Muscle of leg (tissue), 11 donors: ENCODE data around the gene MGST3. TPM values are rescaled to one million over a fixed set of nuclear protein-coding genes. Genes with fewer than 3 reads are reported as not detected.
"Not testable (repeated sequence)": the region's sequence is repeated elsewhere in the genome, so short reads cannot be mapped to it uniquely, and the experiment has no call there.

Source experiments
- DNase-seq: peaks from one replicate; pipeline ENCODE4 v3.0.0; 2013
- H3K27ac ChIP-seq: one replicate; pipeline ENCODE4 v1.5.1; 2013; ENCODE audit warnings: mild to moderate bottlenecking, low read length, control low read depth
- H3K27me3 ChIP-seq: one replicate; pipeline ENCODE4 v1.6.1; 2013; ENCODE audit warnings: low read length; ENCODE audit not compliant: control insufficient read depth, insufficient read depth
- H3K36me3 ChIP-seq: one replicate; pipeline ENCODE4 v1.6.1; 2013; ENCODE audit warnings: low read length; ENCODE audit not compliant: control insufficient read depth, insufficient read depth
- H3K4me1 ChIP-seq: one replicate; pipeline ENCODE4 v1.6.1; 2013; ENCODE audit warnings: low read length; ENCODE audit not compliant: control insufficient read depth, insufficient read depth
- H3K4me3 ChIP-seq: one replicate; pipeline ENCODE4 v1.5.1; 2013; ENCODE audit warnings: low read length, control low read depth
- H3K9me3 ChIP-seq: replicated peaks from 2 replicates; pipeline ENCODE4 v1.6.1; 2013; ENCODE audit warnings: low read depth, low read length; ENCODE audit not compliant: control insufficient read depth
- WGBS: methylation state at CpG from one replicate; pipeline ENCODE4 v1.1.5; 2013; ENCODE audit warnings: missing lambda C conversion rate; ENCODE audit not compliant: insufficient coverage; 5-methylcytosine and 5-hydroxymethylcytosine counted together
- polyA plus RNA-seq, 8 donors: library from polyadenylated mRNA; unstranded; fragments of 120-200 nt; gene quantifications; one replicate each; pipeline versions ENCODE4 v1.2.1 to v1.2.3, GENCODE V29; 2013; ENCODE audit warnings: inconsistent platforms in 1 of 8, low replicate concordance in 1 of 8; ENCODE audit not compliant: insufficient read length in 8 of 8, insufficient read depth in 1 of 8
- total RNA-seq: library from RNA; stranded (reverse); fragments of 120-200 nt; gene quantifications from one replicate; pipeline ENCODE4 v1.2.4, GENCODE V29; 2013

The MGST3 gene
- total and polyA plus RNA-seq, 9 donors, result 133 to 194 (median 167) TPM

GRCh38 chr1:165648919-165649572, 18.0 kb downstream of the MGST3 start:
- Histone ChIP-seq H3K4me1 (no peaks in the 10 kb centered on the region), H3K9me3 (no peaks in the 10 kb centered on the region), H3K27ac (no peak overlapping the region), H3K36me3 (peaks cover 24% of the 10 kb centered on the region), H3K4me3 (no peak overlapping the region), H3K27me3 (no peaks in the 10 kb centered on the region)
- DNase-seq, result no peak
- WGBS, result 61% methylated on average over 3 of the region's 7 CpGs

- H3K27ac ChIP-seq, result no peak overlapping the region
These were observed 20.1 kb downstream of the MGST3 start for GRCh38 chr1:165650981-165651625.

GRCh38 chr1:165658766-165659580, 27.9 kb downstream of the MGST3 start:
- H3K4me3 ChIP-seq, H3K9me3 ChIP-seq, H3K27me3 ChIP-seq, H3K27ac ChIP-seq, H3K4me1 ChIP-seq, DNase-seq: not testable (repeated sequence)
- 100% methylated on average over 1 of the region's 9 CpGs for WGBS
- H3K36me3 ChIP-seq, result peaks cover 63% of the 10 kb centered on the region

More at GRCh38 chr1:165650981-165651625, 20.1 kb downstream of the MGST3 start:
- no peak for DNase-seq
- no peaks in the 10 kb centered on the region for H3K27me3 ChIP-seq
- H3K4me1 ChIP-seq, result no peaks in the 10 kb centered on the region
- no peaks in the 10 kb centered on the region for H3K9me3 ChIP-seq
- WGBS, result no CpG with 5 or more reads among the region's 9 CpGs
- H3K36me3 ChIP-seq, result peaks cover 38% of the 10 kb centered on the region
- H3K4me3 ChIP-seq, result no peak overlapping the region

GRCh38 chr1:165659581-165659895, 28.5 kb downstream of the MGST3 start:
- DNase-seq, result no peak
- H3K27me3 ChIP-seq, result no peaks in the 10 kb centered on the region
- no peak overlapping the region for H3K27ac ChIP-seq
- H3K9me3 ChIP-seq, result no peaks in the 10 kb centered on the region
- H3K4me3 ChIP-seq, result no peak overlapping the region
- H3K36me3 ChIP-seq, result peaks cover 61% of the 10 kb centered on the region
- 0% methylated on average over 1 of the region's 3 CpGs for WGBS
- H3K4me1 ChIP-seq, result no peaks in the 10 kb centered on the region

- H3K36me3 ChIP-seq, result peaks cover 58% of the 10 kb centered on the region
- WGBS, result 85% methylated on average over 2 of the region's 2 CpGs
- no peaks in the 10 kb centered on the region for H3K27me3 ChIP-seq
- H3K27ac ChIP-seq, result no peak overlapping the region
- H3K4me1 ChIP-seq, result no peaks in the 10 kb centered on the region
- no peak overlapping the region for H3K4me3 ChIP-seq
- no peak for DNase-seq
- no peaks in the 10 kb centered on the region for H3K9me3 ChIP-seq
These were observed 30.7 kb downstream of the MGST3 start for GRCh38 chr1:165661703-165662102.

GRCh38 chr1:165662186-165662585, 31.2 kb downstream of the MGST3 start:
- Histone ChIP-seq H3K27me3 (no peaks in the 10 kb centered on the region), H3K4me1 (no peaks in the 10 kb centered on the region), H3K4me3 (no peak overlapping the region), H3K36me3 (peaks cover 61% of the 10 kb centered on the region), H3K9me3 (no peaks in the 10 kb centered on the region), H3K27ac (no peak overlapping the region)
- no CpG with 5 or more reads among the region's 3 CpGs for WGBS
- DNase-seq, result no peak

GRCh38 chr1:165666152-165666825, 35.3 kb downstream of the MGST3 start:
- H3K27me3 ChIP-seq, result no peaks in the 10 kb centered on the region
- no CpG with 5 or more reads among the region's 5 CpGs for WGBS
- no peaks in the 10 kb centered on the region for H3K9me3 ChIP-seq
- no peak for DNase-seq
- H3K4me3 ChIP-seq, result no peak overlapping the region
- H3K4me1 ChIP-seq, result no peaks in the 10 kb centered on the region
- H3K36me3 ChIP-seq, result peaks cover 51% of the 10 kb centered on the region
- H3K27ac ChIP-seq, result no peak overlapping the region

GRCh38 chr1:165668184-165668583, 37.1 kb downstream of the MGST3 start:
- DNase-seq, result no peak
- Histone ChIP-seq H3K4me3 (no peak overlapping the region), H3K9me3 (no peaks in the 10 kb centered on the region), H3K4me1 (no peaks in the 10 kb centered on the region), H3K36me3 (peaks cover 42% of the 10 kb centered on the region), H3K27me3 (no peaks in the 10 kb centered on the region), H3K27ac (no peak overlapping the region)
- 92% methylated on average over 2 of the region's 3 CpGs for WGBS

- Histone ChIP-seq H3K27ac (no peak overlapping the region), H3K9me3 (peaks cover 2% of the 10 kb centered on the region), H3K27me3 (no peaks in the 10 kb centered on the region), H3K4me3 (no peak overlapping the region), H3K4me1 (no peaks in the 10 kb centered on the region), H3K36me3 (peaks cover 26% of the 10 kb centered on the region)
- WGBS, result no CpG with 5 or more reads among the region's 2 CpGs
- DNase-seq, result no peak
These were observed 40.5 kb downstream of the MGST3 start for GRCh38 chr1:165671526-165671925.

- no peak for DNase-seq
- H3K4me3 ChIP-seq, result no peak overlapping the region
- H3K36me3 ChIP-seq, result peaks cover 32% of the 10 kb centered on the region
- no peaks in the 10 kb centered on the region for H3K4me1 ChIP-seq
- H3K27me3 ChIP-seq, result no peaks in the 10 kb centered on the region
- 100% methylated on average over 3 of the region's 8 CpGs for WGBS
- peaks cover 2% of the 10 kb centered on the region for H3K9me3 ChIP-seq
- H3K27ac ChIP-seq, result no peak overlapping the region
These were observed 43.6 kb downstream of the MGST3 start for GRCh38 chr1:165674599-165674998.
